HG03521 (cell line): ENCODE measurements around the gene ZNF683.

Experiments
- ATAC-seq: cut with Tn5 transposase; IDR thresholded peaks from one replicate; pipeline ENCODE4 v1.9.1; 2021; ENCODE audit warnings: mild to moderate bottlenecking, moderate library complexity; ENCODE audit not compliant: unreplicated experiment

The ZNF683 gene

GRCh38 chr1:26359981-26360806 is 12.4 kb downstream of the ZNF683 start:
- ATAC-seq = no peak

DNA sequence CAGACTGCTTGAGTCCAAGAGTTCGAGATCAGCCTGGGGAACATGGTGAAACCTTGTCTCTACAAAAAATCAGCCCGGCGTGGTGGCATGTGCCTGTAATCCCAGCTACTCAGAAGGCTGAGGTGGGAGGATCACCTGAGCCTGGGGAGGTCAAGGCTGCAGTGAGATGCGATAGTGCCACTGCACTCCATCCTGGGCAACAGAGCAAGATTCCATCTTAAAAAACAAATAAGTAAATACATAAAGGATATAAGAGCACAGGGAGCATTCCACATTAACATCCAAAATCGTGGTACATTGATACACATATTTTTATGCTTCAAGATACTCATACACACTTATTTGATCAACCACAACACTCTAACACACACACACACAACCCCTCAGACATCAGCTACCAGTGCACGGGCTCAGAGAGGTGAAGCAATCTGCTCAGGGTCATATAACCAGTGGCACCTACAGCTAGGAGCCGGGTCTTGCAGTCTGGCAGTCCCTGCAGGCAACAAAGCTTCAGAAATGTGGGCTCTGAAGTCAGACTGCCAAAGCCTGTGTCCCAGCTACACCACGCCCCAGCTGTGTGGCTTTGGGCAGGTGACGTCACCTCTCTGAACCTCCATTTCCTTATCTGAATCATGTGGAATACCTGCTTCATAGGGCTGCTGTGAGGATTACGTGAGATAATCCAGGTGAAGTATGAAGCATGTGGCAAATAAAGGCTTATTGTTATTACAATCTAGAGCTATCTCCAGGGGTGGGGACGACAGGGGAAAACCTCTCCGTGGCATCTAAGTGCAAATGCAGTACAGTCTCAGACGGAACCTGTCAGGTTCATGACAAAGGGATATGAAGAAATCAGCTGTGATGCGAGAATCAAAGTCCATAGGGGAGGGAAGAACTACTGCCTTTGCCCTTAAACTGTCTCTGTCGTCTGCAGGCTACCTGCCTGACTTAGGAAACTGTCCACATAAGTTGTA is 13.9 kb downstream of the ZNF683 start:
- no peak for ATAC-seq

GRCh38 chr1:26357121-26357602 is 15.4 kb downstream of the ZNF683 start:
- ATAC-seq = no peak

GRCh38 chr1:26356106-26356505 is 16.4 kb downstream of the ZNF683 start:
- no peak for ATAC-seq

GRCh38 chr1:26354972-26355371 is 17.6 kb downstream of the ZNF683 start:
- ATAC-seq = no peak

- no peak for ATAC-seq
Observed at GRCh38 chr1:26353976-26354820, 18.4 kb downstream of the ZNF683 start, which contains the start of gene CRYBG2. Gene CRYBG2 (minus strand): TSS chr1:26354130. CDS start chr1:26346657, 7,473 bp downstream.

DNA sequence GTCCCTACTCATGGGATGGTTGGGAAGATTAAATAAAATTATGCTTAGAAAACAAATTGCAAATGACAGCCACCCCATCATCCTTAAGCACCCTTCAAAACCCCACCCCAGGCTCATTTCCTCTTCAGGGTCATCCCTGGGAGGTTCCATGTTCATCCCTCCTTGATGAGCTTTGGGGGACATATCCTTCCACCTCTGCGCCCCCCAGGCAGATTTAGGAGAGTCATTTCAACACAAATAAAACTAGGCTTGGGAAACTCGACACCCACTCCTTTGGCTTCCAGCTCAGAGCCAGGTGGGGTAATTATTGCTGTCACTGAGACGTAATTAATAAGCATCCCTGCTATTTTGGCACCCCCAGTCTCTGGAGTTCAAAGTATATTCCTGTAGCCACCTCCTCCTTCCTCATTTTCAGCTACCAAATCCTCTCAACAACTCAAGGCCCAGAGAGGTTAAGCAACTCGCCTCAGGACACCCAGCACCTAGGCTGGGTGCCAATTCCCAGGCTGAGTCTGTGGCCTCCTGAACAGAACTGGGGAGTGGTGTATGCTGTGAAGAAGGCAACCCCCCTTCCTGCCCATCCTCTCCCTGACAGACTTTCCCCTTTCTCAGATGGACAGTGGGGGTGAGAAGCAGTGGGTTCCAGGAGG is 19.2 kb downstream of the ZNF683 start:
- ATAC-seq = no peak

- no peak for ATAC-seq
Observed at GRCh38 chr1:26352338-26352679, 20.2 kb downstream of the ZNF683 start.

DNA sequence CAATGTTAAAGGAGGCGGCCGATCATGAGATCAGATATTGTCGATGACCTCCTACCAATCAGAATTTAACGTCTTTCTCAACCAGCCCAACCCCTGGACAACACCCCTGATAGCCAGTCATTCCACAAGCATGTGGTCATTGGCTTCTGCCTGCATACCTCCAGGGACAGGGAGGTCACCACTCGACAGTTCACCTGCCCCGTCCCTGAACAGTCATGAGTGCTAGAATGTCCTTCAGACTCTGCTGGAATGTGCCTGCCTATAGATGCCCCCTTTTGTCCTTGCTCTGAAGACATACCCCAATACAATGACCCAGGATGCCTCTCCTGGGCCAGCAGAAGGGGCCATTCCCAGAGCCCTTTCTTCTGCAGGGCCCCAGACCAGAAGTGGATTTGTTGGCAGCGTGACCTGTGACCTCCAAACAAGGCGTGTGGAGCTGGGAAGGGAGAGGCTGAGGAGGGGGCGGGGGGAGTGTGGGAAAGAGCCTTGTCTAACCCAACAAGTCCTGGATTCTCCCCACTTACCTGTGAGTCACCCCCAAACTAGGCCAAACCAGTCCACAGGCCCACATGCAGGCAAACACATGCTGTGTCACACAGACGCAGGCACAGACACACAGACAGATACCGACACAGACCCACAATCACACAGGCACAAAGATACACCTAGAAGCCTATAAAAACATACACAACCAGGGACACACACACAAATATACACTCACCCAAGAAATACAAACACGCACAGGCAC is 20.8 kb downstream of the ZNF683 start:
- ATAC-seq = no peak

- no peak for ATAC-seq
Observed at GRCh38 chr1:26350701-26351589, 21.6 kb downstream of the ZNF683 start.

- ATAC-seq = no peak
Observed at GRCh38 chr1:26350343-26350700, 22.2 kb downstream of the ZNF683 start.

- ATAC-seq = no peak
Observed at GRCh38 chr1:26349877-26350244, 22.7 kb downstream of the ZNF683 start.

DNA sequence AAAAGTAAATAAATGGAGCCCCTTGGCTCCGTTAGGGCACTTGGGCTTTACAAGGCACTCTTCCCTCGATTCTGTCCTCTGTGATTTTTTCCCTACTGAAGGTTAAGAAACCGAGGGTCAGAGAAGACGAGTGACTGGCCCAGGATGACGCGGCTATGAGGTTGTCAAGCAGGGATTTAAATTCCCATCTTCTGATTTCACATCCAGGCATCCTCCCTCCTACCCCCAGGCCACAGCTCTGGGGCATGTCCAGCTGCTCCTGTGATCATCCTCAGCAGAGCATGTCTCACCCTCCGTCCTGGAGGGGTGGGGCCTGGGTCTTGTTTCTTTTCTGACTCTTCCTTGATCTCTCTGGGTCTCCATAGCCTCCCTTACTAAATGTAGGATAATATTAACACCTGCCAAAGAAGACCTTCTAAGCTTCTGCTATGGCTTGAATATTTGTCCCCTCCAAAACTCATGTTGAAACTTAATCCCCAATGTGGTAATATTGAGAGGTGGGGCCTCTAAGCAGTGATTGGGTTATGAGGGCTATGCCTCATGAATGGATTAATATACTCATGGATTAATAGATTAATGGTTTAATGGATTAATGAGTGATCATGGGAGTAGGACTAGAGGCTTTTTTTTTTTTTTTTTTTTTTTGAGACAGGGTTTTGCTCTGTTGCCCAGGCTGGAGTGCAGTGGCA is 23.2 kb downstream of the ZNF683 start:
- no peak for ATAC-seq

GRCh38 chr1:26346274-26347033 is 26.1 kb downstream of the ZNF683 start:
- no peak for ATAC-seq

- ATAC-seq = no peak
Observed at GRCh38 chr1:26345718-26346117, 26.8 kb downstream of the ZNF683 start.

GRCh38 chr1:26344147-26344920 is 28.2 kb downstream of the ZNF683 start:
- ATAC-seq = no peak
